Measurements from ENCODE around the gene HOXC12.

- TF ChIP-seq CTCF (IDR thresholded peaks at IDR 0.05), result no peak
- no peak for TF ChIP-seq POLR2AphosphoS5 (IDR thresholded peaks at IDR 0.05)
These were observed 10.8 kb downstream of the HOXC12 start for GRCh38 chr12:53965281-53966084.

Data from upper lobe of left lung (tissue), 4 donors.